Smooth muscle cell (in vitro differentiated cells): ENCODE measurements around the gene DNM3. TPM values are rescaled to one million over a fixed set of nuclear protein-coding genes. Genes with fewer than 3 reads are reported as not detected.
A peak's percentile ranks its signal among the peaks of the same experiment; 100 is the strongest.

Experiments
- DNase-seq: peaks from one replicate; lab custom pipeline; 2025; ENCODE audit not compliant: unreplicated experiment; lab: John Stamatoyannopoulos, UW
- H2AFZ ChIP-seq: fragments of 200-600 bp; sonication (generic); 2 replicates; pipeline ENCODE4 v1.6.0; 2016; ENCODE audit warnings: antibody characterized with exemption, low read depth, mild to moderate bottlenecking
- H3F3A ChIP-seq: fragments of 200-600 bp; sonication (generic); 2 replicates; pipeline ENCODE4 v1.6.0; 2017; ENCODE audit warnings: antibody characterized with exemption, low read depth
- H3K27ac ChIP-seq: fragments of 200-600 bp; sonication (generic); 2 replicates; pipeline ENCODE4 v1.5.1; 2016; ENCODE audit warnings: low read depth, mild to moderate bottlenecking
- H3K27me3 ChIP-seq: fragments of 200-600 bp; sonication (generic); 2 replicates; pipeline ENCODE4 v1.6.1; 2016; ENCODE audit warnings: low read depth, mild to moderate bottlenecking
- H3K36me3 ChIP-seq: fragments of 200-600 bp; sonication (generic); 2 replicates; pipeline ENCODE4 v1.5.1; 2016; ENCODE audit warnings: low read depth
- H3K4me1 ChIP-seq: fragments of 200-600 bp; sonication (generic); 2 replicates; pipeline ENCODE4 v1.5.1; 2016; ENCODE audit warnings: low read depth
- H3K4me2 ChIP-seq: fragments of 200-600 bp; sonication (generic); 2 replicates; pipeline ENCODE4 v1.6.0; 2016; ENCODE audit warnings: mild to moderate bottlenecking
- H3K4me3 ChIP-seq: fragments of 200-600 bp; sonication (generic); 2 replicates; pipeline ENCODE4 v1.5.1; 2016; ENCODE audit warnings: mild to moderate bottlenecking
- H3K79me2 ChIP-seq: fragments of 200-600 bp; sonication (generic); 2 replicates; pipeline ENCODE4 v1.6.0; 2016; ENCODE audit warnings: low read depth, mild to moderate bottlenecking
- H3K9ac ChIP-seq: fragments of 200-600 bp; sonication (generic); 2 replicates; pipeline ENCODE4 v1.6.0; 2016; ENCODE audit warnings: low read depth
- H3K9me3 ChIP-seq: fragments of 200-600 bp; sonication (generic); replicated peaks from 2 replicates; pipeline ENCODE4 v1.5.1; 2016; ENCODE audit warnings: low read depth
- H4K20me1 ChIP-seq: fragments of 200-600 bp; sonication (generic); 2 replicates; pipeline ENCODE4 v1.6.0; 2016; ENCODE audit warnings: low read depth
- CTCF ChIP-seq: fragments of 200-600 bp; sonication (generic); IDR thresholded peaks from 2 replicates; pipeline ENCODE4 v1.5.1; 2017; ENCODE audit warnings: borderline replicate concordance, mild to moderate bottlenecking, antibody characterized with exemption; ENCODE audit not compliant: insufficient read depth, poor library complexity, severe bottlenecking
- WGBS: methylation state at CpG from one replicate; pipeline ENCODE4 v1.1.7; 2016; ENCODE audit warnings: low lambda C conversion rate; 5-methylcytosine and 5-hydroxymethylcytosine counted together
- polyA plus RNA-seq: library from polyadenylated mRNA; unstranded; fragments of >200 nt; fragmentation: Nextera tagmentation; extraction: Ambion mirVana; gene quantifications from 2 replicates; pipeline ENCODE4 v1.2.1, GENCODE V29; 2016
- total RNA-seq: library from RNA; depleted of rRNA; stranded (reverse); fragments of >200 nt; gene quantifications from 2 replicates; pipeline ENCODE4 v1.2.3, GENCODE V29; 2014

DNM3 gene
- total and polyA plus RNA-seq, 2 experiments from 2014 or later = 1.7 to 3.0 TPM

GRCh38 chr1:172405912-172406311 is 564.6 kb downstream of the DNM3 start:
- no peaks in the 10 kb centered on the region for H3F3A ChIP-seq
- TF ChIP-seq CTCF = no peak
- no peaks in the 10 kb centered on the region for H3K27me3 ChIP-seq
- H3K9ac ChIP-seq = no peak overlapping the region
- H3K9me3 ChIP-seq = no peaks in the 10 kb centered on the region
- no peak overlapping the region for H2AFZ ChIP-seq
- no peaks in the 10 kb centered on the region for H4K20me1 ChIP-seq
- no peaks in the 10 kb centered on the region for H3K36me3 ChIP-seq
- H3K4me3 ChIP-seq = no peak overlapping the region
- H3K27ac ChIP-seq = no peak overlapping the region
- DNase-seq = no peak
- H3K4me2 ChIP-seq = peak overlapping the region; percentile 6
- peaks cover 14% of the 10 kb centered on the region for H3K79me2 ChIP-seq
- H3K4me1 ChIP-seq = peaks cover 2% of the 10 kb centered on the region

DNA sequence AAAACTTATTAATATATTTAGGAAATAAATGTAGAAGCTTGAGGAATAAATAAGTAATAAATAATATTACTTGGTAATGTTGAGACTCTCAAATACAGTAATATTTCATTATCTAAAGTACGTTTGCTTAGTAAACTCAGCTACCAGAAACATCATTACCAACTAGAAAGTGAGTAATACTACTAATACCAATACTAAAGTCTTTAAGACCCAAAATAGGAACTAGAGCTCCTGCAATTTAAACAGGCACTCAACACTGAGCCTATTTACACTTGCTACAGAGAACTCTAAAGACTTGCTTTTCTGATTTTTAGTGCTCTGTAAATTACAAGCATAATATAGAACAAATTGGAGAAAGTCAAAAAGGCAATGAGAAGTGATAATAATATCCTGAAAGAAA is 565.7 kb downstream of the DNM3 start:
- Histone ChIP-seq H3K4me1 (no peaks in the 10 kb centered on the region), H3K36me3 (no peaks in the 10 kb centered on the region), H3K79me2 (peaks cover 8% of the 10 kb centered on the region), H3K9ac (no peak overlapping the region), H3K4me3 (no peak overlapping the region), H3F3A (no peaks in the 10 kb centered on the region), H2AFZ (no peak overlapping the region), H3K27ac (no peak overlapping the region), H3K9me3 (no peaks in the 10 kb centered on the region), H3K27me3 (no peaks in the 10 kb centered on the region), H4K20me1 (no peaks in the 10 kb centered on the region), H3K4me2 (no peak overlapping the region)
- DNase-seq = no peak
- WGBS = 59% methylated on average over 1 of the region's 1 CpG
- TF ChIP-seq CTCF = no peak

GRCh38 chr1:172408958-172409357 is 567.7 kb downstream of the DNM3 start:
- H2AFZ ChIP-seq = no peak overlapping the region
- no peaks in the 10 kb centered on the region for H3K27me3 ChIP-seq
- H3K36me3 ChIP-seq = no peaks in the 10 kb centered on the region
- no peaks in the 10 kb centered on the region for H3K4me1 ChIP-seq
- no peaks in the 10 kb centered on the region for H4K20me1 ChIP-seq
- no peaks in the 10 kb centered on the region for H3K79me2 ChIP-seq
- no peak overlapping the region for H3K9ac ChIP-seq
- H3F3A ChIP-seq = no peaks in the 10 kb centered on the region
- WGBS = 71% methylated on average over 1 of the region's 1 CpG
- no peak for TF ChIP-seq CTCF
- peak overlapping the region; percentile 18 for H3K27ac ChIP-seq
- no peak overlapping the region for H3K4me3 ChIP-seq
- no peak for DNase-seq
- H3K4me2 ChIP-seq = no peak overlapping the region
- no peaks in the 10 kb centered on the region for H3K9me3 ChIP-seq

DNA sequence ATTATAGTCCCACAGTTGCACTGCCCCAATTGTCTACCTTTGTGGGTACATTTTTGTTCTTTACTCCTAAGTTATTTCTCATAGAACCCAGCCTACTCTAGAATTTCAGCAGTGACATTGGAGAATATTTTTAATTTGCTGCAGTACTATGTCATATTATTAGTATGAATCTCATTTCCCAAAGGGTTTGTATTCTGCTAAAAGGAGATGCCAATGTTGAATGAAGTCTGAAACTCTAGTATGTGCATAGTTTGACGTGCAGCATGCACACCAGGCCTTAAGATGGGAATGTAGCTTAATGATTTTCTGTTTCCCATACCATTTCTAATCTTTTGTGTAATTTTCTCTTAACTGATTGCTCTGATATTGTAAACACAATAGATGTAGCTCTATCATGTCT is 568.7 kb downstream of the DNM3 start:
- no peaks in the 10 kb centered on the region for H3K27me3 ChIP-seq
- H3K36me3 ChIP-seq = no peaks in the 10 kb centered on the region
- no peak overlapping the region for H3K4me2 ChIP-seq
- H3K9me3 ChIP-seq = no peaks in the 10 kb centered on the region
- no peaks in the 10 kb centered on the region for H3K4me1 ChIP-seq
- no peak for TF ChIP-seq CTCF
- H3K4me3 ChIP-seq = no peak overlapping the region
- no peak for DNase-seq
- H2AFZ ChIP-seq = no peak overlapping the region
- no peaks in the 10 kb centered on the region for H3F3A ChIP-seq
- H3K27ac ChIP-seq = no peak overlapping the region
- no peaks in the 10 kb centered on the region for H4K20me1 ChIP-seq
- 97% methylated on average over 1 of the region's 1 CpG for WGBS
- H3K79me2 ChIP-seq = no peaks in the 10 kb centered on the region
- no peak overlapping the region for H3K9ac ChIP-seq
